WI38 (cell line): ENCODE results near the gene RIPK4.

Experiments used
- H3K4me3 ChIP-seq: 2 replicates; pipeline ENCODE4 v1.5.1; 2011; ENCODE audit warnings: low read depth, mild to moderate bottlenecking, control low read depth, low read length
- TF ChIP-seq, protein P1 (sequence below): IDR thresholded peaks from 2 replicates; pipeline ENCODE4 v1.5.1; 2012; ENCODE audit warnings: low read depth, mild to moderate bottlenecking, control low read depth, low read length

The RIPK4 gene

DNA sequence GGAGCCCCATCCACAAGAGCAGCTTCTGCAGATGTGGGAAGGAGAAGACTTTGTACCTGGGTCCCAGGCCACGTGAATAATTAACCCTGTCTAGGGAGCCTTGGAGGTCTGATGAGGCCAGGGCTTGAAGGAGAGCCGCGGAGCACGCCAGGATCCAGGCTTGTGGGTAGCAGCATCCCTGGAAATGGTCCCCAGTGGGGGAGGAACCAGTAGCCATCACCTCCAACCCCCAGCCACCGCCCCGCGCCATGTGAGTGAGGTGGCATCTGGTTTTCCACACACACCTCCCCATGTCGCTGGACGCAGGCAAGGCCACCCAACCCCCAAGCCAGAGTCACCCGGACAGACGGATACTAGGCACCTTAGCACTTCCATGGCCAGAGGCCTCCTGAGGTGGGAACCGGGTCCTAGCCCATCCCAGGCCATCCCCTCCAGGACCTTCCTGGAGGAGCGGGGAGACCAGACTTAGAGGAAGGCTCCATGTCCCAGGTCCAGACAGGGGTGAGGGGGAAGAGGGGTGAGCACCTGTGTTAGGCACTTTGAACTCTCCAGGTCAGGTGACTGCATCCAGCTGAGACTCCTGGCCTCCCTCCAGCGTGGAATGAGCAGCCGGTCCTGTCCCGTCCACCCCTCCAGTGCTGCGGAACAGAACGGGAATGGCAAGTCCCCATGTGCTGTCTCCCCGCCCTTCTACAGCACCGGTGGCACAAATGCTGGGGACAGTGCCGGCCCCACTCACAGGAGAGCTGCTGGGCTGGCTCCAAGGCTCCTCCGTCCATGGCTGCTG lies 53.2 kb downstream of the RIPK4 start:
- TF ChIP-seq, protein P1, sequence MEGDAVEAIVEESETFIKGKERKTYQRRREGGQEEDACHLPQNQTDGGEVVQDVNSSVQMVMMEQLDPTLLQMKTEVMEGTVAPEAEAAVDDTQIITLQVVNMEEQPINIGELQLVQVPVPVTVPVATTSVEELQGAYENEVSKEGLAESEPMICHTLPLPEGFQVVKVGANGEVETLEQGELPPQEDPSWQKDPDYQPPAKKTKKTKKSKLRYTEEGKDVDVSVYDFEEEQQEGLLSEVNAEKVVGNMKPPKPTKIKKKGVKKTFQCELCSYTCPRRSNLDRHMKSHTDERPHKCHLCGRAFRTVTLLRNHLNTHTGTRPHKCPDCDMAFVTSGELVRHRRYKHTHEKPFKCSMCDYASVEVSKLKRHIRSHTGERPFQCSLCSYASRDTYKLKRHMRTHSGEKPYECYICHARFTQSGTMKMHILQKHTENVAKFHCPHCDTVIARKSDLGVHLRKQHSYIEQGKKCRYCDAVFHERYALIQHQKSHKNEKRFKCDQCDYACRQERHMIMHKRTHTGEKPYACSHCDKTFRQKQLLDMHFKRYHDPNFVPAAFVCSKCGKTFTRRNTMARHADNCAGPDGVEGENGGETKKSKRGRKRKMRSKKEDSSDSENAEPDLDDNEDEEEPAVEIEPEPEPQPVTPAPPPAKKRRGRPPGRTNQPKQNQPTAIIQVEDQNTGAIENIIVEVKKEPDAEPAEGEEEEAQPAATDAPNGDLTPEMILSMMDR = no peak
- no peak overlapping the region for H3K4me3 ChIP-seq

DNA sequence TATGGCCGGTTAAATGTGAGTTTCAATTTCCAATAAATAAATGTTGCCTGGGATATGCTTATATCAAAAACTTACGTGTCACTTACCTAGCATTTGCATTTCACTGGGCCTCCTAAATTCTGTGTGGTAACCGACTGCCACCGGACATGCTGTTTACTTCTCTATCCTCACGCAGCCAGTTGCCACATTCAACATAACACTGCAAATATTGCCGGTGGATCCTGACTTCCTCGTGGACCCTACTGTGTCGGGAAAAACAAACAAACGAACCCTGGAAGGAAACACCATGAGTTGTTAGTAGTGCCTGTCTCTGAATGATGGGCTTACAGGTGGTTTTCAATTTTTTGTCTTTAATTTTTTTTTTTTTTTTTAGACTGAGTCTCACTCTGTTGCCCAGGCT lies 54.1 kb downstream of the RIPK4 start:
- no peak overlapping the region for H3K4me3 ChIP-seq

DNA sequence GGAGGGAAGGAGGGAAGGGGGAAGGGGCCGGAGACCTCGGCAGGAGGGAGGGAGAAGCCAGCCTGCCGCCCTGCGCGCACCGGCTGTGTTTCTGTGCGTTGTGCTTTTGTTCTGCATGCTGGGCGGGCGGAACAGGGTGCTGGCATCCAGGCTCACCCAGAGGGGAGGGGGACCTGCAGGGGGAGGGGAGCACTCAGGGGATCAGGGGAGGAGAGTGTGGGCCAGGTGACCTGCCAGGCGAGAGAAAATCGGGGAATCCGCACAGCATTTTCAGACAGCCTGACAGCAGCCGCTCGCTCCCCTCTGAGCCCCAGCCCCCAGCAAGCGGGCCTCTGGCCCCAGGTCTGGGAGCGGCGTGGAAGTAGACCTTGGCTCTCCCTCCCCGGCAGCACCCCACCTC lies 54.7 kb downstream of the RIPK4 start:
- TF ChIP-seq, protein P1 = no peak
- no peak overlapping the region for H3K4me3 ChIP-seq

More for the DNA sequence above, 54.1 kb downstream of the RIPK4 start:
- TF ChIP-seq, protein P1 = no peak

DNA sequence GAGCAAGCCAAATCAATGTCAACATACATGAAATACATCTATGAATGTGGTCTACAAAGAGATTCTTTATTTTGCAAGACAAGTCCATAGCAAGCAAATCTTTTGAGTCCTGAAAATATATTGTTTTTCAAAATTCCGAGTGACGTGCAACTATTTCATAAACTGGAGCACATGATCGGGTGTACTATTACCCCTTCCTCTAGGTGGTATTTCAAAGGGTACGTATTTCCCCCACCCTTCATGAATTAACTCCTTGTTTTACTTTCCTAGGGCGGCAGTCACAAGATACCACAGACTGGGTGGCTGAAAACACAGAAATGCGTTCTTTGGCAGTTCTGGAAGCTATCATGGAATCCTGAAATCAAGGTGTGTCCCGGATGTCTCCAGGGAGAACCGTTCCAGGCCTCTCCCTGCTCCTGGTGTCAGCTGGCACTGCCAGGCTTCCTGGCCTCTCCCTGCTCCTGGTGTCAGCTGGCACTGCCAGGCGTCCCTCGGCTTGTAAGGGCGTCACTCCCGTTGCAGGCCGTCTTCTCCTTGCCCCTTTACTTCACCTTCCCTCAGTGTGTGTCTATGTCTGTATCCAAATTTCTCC lies 55.3 kb downstream of the RIPK4 start:
- TF ChIP-seq, protein P1 = no peak
- H3K4me3 ChIP-seq = no peak overlapping the region

DNA sequence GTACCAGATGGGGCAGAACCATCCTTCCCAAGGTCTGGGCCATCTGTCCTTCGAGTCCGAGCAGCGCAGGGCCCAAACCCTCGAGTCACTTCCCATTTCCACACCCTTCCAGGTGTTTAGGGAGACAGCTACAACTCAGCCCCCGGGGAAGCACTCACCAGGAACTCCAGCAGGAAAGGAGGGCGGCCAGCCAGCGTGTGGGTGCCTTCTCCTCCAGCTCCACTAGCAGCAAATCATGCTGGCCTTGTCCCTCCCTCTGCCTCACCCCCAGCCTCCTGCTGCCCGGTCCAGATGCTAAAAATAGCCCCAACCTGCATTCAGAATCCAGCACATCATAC lies 56.1 kb downstream of the RIPK4 start:
- no peak overlapping the region for H3K4me3 ChIP-seq
- TF ChIP-seq, protein P1 = no peak

DNA sequence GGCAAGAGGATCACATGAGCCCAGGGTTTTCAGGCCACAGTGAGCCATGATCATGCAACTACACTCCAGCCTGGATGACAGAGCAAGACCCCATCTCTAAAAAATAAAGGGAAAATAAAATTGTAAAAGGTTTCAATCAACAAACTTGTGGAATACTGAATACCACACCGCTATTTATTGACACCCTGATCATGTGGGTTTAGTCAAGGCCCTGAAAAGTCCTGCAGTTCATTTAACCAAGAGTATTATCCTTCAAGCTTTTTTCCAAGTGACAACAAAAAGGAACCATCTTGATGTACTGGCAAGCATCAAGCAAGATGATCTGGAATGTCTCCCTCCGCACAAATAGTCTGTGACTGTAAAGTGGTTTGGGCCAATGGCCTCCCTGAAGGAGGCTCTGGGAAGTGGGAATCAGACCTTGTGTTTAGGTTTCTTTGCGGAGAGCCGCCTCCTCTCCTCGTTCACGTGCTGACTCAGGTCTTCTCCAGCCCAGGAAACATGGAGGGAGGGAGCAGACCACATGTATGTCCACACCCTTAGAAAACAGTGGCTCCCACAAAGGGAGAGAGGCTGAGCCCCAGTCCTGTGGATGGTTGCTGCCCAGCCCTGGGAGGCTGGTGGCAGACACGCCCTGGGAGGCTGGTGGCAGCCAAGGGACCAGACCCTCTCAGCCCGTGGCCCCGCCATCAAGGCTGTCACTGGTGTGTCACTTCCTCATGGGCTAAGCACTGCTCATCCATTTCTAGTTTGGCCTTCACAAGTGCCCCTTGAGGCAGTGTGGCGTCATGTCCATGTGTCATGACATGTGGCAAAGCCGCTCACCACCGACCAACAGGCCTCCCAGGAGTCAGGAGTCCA lies 56.7 kb downstream of the RIPK4 start:
- H3K4me3 ChIP-seq = no peak overlapping the region
- TF ChIP-seq, protein P1 = no peak
